IMR-90 (cell line): ENCODE data around the gene SERPINB3.

Experiments used
- MXI1 ChIP-seq: IDR thresholded peaks from 2 replicates; pipeline ENCODE4 v1.6.1; 2012; ENCODE audit warnings: low read depth, mild to moderate bottlenecking, low read length, moderate library complexity, borderline replicate concordance
- NFE2L2 ChIP-seq: fragments of 150-350 bp; IDR thresholded peaks from 2 replicates; pipeline ENCODE4 v1.6.1; 2016; ENCODE audit warnings: low read depth, mild to moderate bottlenecking, low read length
- POLR2A ChIP-seq: IDR thresholded peaks from 2 replicates; pipeline ENCODE4 v1.6.1; 2012; ENCODE audit warnings: mild to moderate bottlenecking, low read depth, low read length
- RFX5 ChIP-seq: IDR thresholded peaks from 2 replicates; pipeline ENCODE4 v1.8.0; 2012; ENCODE audit warnings: low read depth, mild to moderate bottlenecking, low read length, moderate library complexity
- TF ChIP-seq, protein P1 (sequence below): conservative IDR thresholded peaks from 2 replicates; pipeline ENCODE4 v1.5.1; 2012; ENCODE audit warnings: mild to moderate bottlenecking, low read depth, low read length, improper control_type of control experiment
- TF ChIP-seq, protein P2 (sequence below): fragments of 150-350 bp; IDR thresholded peaks from 2 replicates; pipeline ENCODE4 v1.6.1; 2017; ENCODE audit warnings: mild to moderate bottlenecking, antibody characterized with exemption, low read length, low read depth

DNA sequence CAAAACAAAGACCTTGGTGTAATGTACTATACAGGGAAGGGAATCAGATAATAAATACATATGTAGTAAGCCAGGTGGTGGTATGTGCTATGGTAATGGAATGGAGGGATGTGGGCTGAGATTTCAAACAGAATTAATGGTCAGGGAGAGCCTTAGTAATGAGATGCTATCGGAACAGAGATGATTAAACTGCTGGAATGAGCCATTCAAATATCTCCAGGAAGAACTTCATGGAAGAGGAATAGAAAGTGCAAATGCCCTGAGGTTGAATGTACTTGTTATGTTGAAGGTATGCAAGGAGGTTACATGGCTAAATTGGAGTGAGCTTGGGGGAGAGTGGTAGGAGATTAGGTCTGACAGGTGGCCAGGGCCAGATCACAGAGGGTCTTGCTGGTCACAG lies 46.1 kb upstream of the SERPINB3 start:
- TF ChIP-seq POLR2A (no peak), NFE2L2 (no peak), MXI1 (no peak), RFX5 (no peak)
- TF ChIP-seq, protein P1, sequence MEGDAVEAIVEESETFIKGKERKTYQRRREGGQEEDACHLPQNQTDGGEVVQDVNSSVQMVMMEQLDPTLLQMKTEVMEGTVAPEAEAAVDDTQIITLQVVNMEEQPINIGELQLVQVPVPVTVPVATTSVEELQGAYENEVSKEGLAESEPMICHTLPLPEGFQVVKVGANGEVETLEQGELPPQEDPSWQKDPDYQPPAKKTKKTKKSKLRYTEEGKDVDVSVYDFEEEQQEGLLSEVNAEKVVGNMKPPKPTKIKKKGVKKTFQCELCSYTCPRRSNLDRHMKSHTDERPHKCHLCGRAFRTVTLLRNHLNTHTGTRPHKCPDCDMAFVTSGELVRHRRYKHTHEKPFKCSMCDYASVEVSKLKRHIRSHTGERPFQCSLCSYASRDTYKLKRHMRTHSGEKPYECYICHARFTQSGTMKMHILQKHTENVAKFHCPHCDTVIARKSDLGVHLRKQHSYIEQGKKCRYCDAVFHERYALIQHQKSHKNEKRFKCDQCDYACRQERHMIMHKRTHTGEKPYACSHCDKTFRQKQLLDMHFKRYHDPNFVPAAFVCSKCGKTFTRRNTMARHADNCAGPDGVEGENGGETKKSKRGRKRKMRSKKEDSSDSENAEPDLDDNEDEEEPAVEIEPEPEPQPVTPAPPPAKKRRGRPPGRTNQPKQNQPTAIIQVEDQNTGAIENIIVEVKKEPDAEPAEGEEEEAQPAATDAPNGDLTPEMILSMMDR, result no peak
- TF ChIP-seq, protein P2, sequence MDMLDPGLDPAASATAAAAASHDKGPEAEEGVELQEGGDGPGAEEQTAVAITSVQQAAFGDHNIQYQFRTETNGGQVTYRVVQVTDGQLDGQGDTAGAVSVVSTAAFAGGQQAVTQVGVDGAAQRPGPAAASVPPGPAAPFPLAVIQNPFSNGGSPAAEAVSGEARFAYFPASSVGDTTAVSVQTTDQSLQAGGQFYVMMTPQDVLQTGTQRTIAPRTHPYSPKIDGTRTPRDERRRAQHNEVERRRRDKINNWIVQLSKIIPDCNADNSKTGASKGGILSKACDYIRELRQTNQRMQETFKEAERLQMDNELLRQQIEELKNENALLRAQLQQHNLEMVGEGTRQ, result no peak
